SKM-1 treated with dmso at 0.1 percent for 144 hours (cell line): ENCODE measurements around the gene GTSE1.

Experiments used
- DNase-seq: peaks from one replicate; lab custom pipeline; 2025; ENCODE audit not compliant: unreplicated experiment; lab: John Stamatoyannopoulos, UW

Gene GTSE1

DNA sequence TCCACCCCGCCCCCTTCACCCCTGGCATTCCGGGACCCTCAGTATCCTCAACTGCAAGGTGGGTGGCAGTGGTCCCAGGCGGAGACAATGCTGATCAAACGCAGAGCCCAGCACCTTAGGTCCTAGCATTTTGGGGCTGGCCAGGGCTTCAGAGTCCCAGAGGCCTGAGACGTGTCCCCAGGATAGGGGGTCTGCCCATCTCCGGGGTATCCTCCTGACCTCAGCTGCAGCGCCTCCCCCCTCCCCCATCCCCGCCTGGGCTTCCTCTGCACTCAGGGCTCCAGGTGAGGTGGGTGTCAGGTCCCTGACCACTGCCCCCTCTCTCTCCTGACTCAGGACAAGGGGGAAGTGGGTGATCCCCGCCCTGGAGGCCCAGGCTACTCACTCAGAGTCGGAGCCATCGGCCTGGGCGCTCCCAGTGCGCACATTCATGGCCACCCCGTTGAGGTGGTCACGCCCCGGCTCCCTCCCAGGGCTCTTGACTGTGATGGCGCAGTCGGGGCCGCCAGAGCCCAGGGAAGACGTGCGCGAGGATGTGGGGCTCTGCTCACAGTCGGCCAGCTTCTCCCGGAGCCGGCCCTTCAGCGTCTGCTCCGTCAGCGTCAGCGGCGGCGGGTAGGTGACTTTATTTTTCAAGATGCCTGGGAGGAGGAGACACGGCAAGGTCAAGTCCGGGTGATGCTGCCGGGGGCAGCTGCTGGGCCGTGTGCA, 67.1 kb downstream of the GTSE1 start:
- no peak for DNase-seq

DNA sequence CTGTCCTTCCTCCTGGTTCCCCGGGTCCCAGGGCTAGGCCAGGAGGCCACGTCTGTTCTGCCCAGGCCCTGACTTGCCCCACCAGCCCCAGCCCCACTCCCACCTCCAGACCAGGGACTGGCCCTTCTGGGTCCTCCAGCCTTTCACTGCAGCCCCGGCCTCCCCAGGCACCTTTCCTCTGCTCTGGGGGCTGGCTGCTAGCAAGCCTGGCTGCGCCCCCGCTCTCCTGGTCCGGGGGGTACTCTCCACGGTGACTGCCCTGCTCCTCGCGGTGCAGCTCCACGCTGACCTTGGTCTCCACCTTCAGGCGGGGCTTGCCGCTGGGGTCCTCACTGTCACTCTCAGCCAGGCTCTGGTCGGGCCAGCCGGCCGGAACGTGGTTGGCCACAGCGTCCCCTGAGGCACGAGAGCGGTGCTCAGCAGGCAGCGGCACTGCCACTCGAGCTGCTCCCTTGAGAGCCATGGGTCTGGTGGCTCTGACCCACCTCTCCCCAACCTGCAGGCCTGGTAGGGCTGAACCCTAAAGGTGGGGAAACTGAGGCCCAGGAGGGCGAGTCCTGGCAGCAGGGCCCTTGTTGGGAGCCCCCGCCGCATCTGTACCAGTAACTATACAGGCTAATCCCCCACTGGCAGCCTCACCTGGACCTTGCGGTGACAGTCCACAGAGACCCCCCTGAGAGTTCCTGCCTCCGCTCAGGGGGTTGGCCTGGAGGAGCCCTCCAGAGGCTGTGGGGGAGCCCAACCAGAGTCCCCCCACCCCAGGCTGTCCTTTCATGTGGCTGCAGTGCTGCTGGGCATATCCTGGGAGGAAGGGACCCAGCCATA, 67.9 kb downstream of the GTSE1 start:
- DNase-seq, result no peak

DNA sequence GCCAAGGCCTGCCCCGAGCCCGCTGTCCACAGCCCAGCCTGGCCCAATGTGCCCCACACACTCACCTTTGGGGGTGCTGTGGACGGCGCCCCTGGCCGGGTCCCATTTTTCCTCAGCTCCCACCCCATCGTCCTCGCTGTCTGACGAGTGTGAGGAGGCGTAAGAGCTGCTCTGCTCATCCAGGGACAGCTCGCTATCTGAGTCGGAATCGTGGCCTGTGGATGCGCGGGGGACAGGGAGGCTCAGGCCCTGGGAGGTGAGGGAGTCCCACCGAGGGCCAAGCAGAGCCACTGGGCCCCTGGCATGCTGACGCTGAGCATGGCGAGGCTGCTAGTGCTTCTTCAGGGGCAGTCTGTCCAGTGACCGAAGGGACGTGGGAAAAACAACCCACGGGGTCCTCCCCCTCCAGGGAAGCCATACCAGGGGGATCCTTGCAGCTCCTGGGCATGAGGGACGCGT, 68.5 kb downstream of the GTSE1 start:
- DNase-seq, result no peak

DNA sequence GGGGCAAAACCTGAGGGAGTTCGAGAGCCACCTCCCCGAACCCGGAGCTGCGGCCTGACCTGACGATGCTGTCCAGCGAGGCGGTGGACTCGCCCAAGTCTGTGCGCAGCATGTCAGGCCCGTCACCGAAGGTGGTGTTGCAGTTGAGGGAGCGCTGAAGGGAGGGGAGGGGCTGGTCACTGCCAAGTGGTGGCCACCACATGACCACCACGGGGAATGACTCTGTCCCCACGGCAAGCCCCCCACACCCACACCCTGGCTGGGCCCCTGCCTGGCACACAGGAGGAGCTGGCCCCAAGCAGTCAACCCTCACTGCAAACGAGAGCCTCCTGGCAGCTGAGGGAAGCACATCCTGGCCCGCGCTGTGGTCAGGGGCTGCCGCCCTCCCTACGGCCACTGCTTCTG, 69.7 kb downstream of the GTSE1 start:
- DNase-seq, result no peak

DNA sequence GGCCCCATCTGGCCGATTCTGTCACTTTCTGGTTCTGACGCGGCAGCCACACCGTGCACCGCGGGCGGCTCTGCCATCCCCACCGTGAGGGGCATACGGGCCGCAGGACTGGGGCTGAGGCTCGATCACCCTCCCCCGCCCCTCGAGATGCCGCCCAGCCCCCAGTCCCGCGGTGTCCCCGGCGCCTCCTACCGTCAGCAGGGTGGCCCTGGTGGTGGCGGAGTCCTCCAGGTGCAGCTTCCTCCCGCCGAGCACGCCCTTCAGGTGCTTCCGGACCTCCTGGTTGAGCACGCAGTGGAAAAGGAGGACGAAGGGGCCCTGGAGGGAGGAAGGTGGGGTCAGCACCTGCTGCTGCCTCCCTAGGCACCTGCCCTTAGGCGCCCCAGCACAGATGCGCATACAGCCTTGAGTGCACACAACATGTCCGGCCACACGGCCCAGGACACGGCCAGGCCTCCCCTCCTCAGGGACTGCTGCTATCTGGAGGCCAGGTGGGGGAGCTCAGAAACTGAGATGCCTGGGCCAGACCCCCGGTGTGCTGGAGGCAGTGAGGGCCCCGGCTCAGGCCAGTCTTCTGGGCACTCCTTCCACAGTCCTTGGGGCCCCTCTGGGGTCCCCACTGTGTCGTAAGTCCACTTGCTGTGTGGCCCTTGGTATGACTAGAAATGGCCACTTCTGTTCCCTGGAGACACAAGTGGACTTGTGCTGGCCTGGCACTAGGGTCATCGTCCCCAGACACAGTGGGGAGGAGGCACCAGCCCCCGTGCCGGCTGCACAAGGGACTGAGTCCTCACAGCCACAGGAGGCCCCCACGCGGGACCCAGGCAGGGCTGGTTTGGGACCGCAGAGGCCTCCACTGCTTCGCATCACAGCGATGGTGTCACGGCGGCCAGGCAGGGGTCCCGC, 70.4 kb downstream of the GTSE1 start:
- no peak for DNase-seq

DNA sequence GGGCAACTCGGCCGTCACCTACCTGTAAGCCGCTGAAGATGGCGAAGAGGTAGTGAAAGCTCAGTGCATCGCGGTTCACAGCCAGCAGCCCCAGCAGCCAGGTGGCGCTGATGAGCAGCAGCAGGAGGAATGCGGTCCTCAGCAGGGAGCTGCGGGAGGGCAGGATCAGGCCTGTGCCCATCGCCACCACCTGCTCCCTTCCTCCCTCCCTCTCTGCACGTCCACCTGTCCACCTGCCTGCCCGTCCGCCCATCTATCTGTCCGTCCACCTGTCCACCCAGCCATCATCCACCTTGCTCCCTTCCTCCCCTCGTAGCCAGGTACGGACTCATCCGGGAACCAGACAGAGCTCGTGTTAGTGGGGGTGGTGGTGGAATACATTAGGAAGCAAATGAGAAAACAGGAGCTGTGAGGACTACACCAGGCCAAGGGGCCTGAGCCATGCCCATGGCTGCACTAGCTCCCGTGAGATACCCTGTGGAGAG, 71.1 kb downstream of the GTSE1 start:
- peak; percentile 4 for DNase-seq

DNA sequence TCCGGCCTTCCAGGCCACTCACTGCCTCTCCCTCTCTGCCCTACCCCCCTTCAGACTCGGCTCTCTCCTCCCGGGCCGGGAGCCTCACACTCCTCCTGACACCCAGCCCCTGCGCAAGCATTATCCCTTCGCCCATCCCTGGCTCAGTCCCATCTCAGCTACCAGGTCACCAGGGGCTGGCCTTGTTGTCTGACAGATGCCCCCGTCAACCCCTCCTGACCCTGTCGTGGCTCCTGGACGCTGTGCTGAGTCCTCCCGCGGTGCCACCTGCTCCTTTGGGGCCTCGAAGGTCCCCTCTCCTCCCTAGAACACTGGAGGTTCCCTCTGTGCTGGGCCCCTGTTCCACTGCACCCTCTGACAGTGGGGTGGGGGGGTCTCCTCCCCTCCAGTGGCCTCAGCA, 71.8 kb downstream of the GTSE1 start:
- no peak for DNase-seq

DNA sequence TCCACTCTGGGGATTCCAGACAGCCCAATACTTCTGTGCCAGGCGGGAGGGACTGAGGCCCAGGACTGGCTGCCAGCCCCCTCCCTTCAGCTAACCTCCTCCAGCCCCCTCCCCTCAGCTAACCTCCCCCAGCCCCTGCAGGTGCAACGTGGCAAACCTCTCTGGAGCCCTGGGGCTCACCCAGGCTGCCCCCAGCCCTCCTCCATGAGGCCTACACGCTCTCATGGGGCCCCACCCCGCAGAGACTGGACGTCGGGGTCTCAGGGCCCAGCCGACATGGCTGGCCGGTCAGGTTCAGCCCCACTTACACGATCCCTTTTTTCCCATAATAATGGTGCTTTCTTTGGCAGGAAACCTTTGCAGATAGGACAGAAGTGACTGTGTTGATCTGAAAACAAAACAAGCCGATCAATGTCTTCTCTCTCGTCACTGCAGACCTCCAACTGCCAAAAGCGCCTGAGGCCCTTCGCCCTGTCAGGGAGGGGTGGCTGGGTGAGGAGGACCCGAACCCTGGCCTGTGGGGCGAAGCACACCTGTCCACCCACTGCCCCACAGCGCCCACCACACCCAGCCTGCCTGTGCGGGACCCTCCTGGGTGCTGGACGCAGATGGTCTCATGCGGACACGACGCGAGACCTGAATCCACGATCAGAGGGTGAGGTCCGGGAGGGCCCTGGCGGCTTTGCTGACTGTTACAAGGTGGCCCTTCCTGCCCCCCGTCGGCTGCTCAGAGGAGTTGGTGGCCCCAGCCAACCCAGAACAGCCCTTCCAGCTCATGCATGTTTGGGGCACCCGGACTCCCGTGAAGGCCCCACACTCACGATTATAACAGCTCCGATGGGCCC, 72.4 kb downstream of the GTSE1 start:
- no peak for DNase-seq

DNA sequence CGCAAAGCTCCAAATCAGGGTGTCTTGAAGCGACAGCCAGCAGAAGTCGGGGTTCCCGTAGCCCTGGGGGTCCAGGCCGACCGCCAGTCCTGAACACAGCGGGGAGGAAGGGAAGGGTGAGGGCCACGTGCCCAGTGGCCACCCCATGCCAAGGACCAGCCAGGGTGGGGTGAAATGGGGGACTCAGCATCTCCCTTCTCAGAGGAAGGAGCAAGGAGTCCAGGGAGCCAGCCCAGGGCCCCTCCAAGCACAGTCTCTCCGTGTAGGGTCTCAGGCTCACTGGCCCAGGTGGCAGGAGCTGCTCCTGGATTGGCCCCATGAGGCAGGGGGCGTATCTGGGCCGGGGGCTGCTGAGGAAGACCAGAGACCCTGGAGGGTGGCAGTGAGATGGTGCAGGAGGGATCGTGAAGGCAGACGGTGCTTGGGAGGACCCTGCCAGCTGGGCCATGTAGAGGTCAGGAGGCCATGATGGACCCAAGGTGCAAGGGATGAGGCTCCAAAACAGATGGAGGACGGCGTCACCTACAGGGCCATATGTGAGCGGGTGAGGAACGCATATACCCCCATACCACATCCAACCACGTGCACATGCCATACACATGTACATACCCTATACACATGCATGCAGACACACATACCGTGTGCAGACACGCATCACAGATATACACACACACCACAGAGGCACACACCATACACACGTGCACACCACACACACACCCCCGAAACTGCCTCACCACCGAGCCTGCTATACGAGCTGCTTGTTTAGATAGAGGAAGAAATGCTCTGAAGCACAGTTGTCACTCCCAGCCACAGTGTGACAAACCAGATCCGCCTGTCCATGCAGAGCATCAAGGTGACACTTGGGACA, 73.3 kb downstream of the GTSE1 start:
- no peak for DNase-seq

DNA sequence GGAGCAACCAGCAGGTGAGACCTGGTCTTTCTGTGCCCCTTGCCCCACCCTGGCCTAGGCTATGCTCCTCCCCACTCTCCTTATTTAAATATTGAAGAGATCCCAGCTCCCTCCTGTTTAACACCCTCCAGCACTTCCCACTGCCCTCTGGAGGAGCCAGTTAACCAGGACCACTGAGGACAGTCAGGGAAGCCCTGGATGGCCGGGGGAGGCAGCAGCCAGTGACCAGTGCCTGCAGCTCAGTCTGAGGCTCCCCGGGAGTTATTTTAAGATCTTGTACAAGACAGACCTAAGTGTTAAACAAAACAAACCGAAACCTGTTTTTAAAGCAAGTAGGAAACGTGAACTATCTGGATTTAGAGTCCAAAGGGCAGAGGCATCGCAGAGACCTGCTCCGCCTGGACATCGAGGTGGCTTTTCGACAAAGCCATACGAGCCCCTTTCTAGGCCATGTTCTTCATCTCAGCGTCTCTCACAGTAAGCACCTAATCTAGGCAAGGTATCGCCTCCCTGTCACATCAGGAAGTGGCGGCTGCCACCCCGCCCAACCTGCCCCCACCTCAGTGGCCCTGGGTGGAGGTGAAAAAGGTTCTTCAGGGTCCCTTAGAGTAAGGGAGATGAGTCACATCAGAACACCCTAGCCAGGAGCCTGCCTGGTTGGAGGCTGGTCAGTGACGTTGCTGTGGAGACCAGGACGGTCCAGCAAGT, 74.1 kb downstream of the GTSE1 start:
- DNase-seq, result no peak

DNA sequence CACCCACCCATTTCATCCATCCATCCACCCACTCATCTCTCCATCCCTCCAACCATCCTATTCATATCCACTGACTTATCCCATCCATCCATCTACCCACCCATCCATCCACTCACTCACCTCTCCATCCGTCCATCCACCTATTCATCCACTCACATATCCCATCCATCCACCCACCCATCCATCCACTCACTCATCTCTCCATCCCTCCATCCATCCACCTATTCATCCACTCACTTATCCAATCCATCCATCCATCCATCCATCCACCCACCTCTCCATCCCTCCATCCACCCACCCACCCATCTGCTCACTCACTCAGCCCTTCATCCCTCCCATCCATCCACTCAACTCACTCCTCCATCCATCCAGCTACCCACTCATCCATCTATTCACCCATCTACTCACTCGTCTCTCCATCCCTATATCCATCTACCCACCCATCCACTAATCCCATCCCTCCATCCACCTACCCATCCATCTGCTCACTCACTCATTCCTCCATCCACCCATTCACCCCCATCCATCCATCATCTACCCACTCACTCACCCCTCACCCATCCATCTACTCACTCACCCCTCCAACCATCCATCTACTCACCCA, 75.1 kb downstream of the GTSE1 start:
- no peak for DNase-seq

DNA sequence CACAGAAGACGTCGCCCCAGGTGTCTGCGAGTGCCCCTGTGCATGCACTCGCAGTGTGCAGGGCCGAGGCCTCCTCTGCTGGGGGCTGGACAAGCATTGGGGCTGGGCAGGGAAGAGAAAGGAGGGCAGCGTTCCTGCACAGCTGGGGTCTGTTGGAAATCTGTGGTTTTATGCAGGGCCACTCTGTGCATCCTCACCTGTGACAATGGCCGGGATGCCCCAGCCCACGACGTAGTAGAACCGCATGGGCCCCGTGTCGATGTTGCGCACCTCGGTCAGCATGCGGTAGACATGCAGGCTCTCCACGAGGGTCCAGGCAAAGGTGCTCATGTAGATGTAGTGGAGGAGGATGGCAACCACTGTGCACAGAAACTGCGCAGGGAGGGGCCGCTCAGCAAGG, 76.0 kb downstream of the GTSE1 start:
- no peak for DNase-seq

DNA sequence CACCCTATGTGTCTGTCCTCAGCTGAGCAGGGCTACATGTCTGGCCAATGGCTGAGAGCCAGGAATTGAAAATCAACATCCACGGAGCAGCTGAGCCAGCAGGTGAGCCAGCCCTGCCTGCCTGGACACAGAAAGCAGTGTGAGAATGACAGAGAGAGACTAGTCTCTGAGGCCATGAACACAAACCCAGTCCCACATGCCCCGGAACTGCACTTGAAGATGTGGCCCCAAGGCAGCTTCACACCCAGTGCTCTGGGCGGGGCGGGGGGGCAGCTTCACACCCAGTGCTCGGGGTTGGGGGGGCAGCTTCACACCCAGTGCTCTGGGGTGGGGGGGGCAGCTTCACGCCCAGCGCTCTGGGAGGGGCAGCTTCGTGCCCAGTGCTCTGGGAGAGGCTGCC, 76.5 kb downstream of the GTSE1 start:
- no peak for DNase-seq

DNA sequence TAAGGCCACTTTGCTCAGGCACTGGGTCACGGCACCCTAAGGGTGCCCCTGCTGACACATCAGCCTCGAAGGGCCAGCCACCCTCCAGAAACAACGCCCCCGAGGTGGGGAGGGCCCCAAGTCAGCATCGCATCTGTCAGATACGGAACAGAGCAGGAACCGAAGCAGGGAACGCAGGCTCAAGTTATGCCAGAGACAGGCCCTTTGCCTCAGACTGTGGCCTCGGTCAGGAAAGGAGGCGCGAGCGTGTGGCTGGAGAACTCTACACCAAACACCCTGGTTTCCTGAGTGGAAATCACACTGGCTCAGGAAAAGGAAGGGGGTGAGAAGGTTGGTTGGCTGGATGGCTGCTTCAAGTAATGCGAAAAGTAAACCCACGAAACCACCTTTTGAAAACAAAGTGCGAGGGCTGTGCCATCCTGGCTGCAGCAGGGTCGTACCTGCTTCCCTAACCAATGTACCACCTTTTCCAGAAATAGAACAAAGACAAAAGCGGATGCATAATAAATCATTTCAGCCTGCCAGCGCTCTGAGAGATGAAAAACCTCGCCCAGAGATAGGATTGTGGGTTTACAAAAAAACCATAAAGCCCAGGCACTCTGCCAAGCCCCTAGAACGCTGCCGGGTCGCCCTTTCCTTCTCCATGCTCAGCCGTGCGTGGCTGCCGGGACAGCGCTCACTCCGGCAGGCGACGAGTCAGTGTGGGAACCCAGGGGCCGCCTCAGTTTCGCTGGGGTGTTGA, 77.4 kb downstream of the GTSE1 start:
- DNase-seq, result no peak

DNA sequence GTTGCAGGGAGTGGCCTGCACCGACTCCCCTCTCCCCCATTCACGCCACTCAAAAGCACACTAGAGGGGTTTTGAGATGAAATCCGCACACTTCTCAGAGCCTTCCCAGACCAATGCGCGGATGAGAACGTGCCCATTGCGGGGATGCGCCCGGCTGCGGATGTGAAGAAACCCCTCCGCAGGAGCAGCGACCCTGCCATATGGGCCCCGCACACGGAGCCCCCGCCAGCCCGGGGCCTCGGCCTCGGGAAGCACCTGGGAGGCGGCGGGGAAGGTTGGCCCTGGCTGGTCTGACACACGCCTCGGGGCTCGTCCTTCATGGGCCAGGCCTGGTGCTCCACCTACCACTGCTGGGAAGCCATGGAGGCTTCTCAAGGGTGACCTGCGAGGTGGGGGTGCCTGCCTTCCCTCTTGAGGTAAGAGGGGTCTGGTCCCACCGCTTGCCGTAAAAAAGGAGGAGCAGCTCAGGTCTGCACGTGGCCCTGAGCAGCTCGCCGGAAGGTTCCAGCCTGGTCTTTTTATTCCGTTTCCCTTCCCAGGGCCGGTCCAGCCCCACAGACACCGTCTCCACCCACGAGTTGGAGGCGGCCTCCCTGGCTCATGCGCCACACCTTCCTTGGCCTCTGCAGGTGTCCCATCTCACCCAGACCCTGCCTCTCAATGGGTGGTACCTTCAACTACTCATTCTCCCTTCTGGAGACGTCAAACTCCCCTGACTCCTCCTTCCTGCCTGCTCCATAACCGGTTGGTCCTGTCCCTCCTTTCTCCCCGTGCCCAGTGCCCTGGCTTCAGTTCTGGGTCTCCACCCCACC, 78.2 kb downstream of the GTSE1 start:
- no peak for DNase-seq

DNA sequence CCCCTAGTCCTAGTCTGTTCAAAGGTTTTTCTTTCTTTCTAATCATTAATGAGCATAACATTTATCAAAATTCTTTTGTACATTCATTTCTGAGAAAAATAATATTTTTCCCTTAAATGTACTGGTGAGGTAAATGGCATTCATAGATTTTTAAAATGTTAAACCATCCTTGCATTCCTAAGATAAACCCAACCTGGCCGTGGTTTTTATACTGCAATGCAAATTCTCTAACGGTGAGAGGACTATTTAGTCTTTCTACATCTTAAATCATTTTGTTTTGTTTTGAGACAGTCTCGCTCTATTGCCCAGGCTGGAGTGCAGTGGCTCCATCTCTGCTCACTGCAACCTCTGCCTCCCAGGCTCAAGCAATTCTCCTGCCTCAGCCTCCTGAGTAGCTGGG, 79.4 kb downstream of the GTSE1 start:
- DNase-seq, result no peak
